ENCODE results near the gene ASPRV1. TPM values are rescaled to one million over a fixed set of nuclear protein-coding genes. Genes with fewer than 3 reads are reported as not detected.

The ASPRV1 gene
- total RNA-seq, 2 experiments from 2014 or later: 0.65 to 0.76 TPM

DNA sequence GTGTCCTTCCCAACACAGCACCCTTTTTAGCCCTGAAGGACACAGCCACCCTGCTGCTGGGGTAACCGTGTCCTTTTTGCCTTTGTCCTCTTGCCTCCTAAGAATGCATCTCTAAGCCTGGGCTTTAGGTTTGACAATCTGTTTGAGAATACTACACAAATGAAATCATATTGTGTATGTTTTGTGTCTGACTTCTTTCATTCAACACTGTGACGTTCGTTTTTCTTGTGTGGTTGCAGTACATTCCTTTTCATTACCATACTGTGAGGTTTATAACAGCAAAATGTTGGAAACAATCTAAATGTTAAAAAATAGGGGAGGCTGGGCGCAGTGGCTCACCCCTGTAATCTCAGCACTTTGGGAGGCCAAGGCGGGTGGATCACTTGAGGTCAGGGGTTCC is 11.2 kb downstream of the ASPRV1 start:
- ChIA-PET CTCF (no interaction called here), POLR2A (no interaction called here)
- no peaks in the 10 kb centered on the region for H3K27me3 Mint-ChIP-seq
- peaks cover 29% of the 10 kb centered on the region for H3K4me1 Mint-ChIP-seq (ENCODE audit: low read depth)
- H3K27ac Mint-ChIP-seq: no peak overlapping the region
- ATAC-seq: no peak
- no peaks in the 10 kb centered on the region for H3K36me3 Mint-ChIP-seq (ENCODE audit: low read depth)
- DNase-seq: no peak
- intact Hi-C loops (cut with micrococcal nuclease): no loop called here
- no peaks in the 10 kb centered on the region for H3K9me3 Mint-ChIP-seq
- H3K4me3 Mint-ChIP-seq: no peak overlapping the region
- TF ChIP-seq, protein P1, sequence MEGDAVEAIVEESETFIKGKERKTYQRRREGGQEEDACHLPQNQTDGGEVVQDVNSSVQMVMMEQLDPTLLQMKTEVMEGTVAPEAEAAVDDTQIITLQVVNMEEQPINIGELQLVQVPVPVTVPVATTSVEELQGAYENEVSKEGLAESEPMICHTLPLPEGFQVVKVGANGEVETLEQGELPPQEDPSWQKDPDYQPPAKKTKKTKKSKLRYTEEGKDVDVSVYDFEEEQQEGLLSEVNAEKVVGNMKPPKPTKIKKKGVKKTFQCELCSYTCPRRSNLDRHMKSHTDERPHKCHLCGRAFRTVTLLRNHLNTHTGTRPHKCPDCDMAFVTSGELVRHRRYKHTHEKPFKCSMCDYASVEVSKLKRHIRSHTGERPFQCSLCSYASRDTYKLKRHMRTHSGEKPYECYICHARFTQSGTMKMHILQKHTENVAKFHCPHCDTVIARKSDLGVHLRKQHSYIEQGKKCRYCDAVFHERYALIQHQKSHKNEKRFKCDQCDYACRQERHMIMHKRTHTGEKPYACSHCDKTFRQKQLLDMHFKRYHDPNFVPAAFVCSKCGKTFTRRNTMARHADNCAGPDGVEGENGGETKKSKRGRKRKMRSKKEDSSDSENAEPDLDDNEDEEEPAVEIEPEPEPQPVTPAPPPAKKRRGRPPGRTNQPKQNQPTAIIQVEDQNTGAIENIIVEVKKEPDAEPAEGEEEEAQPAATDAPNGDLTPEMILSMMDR (IDR thresholded peaks at IDR 0.05): no peak

DNA sequence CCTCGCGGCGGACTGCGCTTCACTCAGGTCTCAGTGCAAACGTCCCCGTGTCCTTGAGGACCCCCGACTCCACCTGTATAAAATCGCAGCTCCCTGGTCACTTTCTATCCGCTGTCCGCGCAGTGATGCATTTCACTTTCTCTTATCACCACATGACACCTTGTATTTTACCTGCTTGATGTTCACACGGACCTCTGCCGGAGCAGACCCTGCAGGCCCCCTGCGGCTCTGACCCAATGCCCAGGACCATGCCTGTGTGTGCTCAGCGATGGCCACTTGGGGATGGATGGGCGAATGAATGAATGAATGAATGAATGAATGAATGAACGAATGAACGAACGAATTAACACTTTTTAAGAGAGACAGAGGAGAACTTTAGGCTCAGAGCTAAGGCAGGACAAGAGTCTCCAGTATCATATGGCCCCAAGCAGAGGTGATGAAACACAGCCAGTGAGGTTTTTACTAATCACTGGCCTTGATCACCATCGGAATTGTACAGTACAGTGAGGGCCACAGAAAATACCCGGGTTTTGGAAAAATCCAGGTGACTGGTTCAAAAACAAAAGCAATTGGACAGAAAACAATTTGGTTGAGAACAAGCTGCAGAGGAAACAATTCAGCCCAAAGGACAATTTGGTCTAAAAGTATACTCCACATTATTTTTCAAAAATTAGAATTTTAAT is 12.3 kb downstream of the ASPRV1 start:
- H3K27me3 Mint-ChIP-seq: no peaks in the 10 kb centered on the region
- no peak overlapping the region for H3K4me3 Mint-ChIP-seq
- intact Hi-C loops (cut with micrococcal nuclease): no loop called here
- H3K9me3 Mint-ChIP-seq: no peaks in the 10 kb centered on the region
- CTCF ChIA-PET: no interaction called here
- peaks cover 34% of the 10 kb centered on the region for H3K4me1 Mint-ChIP-seq (ENCODE audit: low read depth)
- no peak overlapping the region for H3K27ac Mint-ChIP-seq
- TF ChIP-seq, protein P1 (IDR thresholded peaks at IDR 0.05): no peak
- no peaks in the 10 kb centered on the region for H3K36me3 Mint-ChIP-seq (ENCODE audit: low read depth)
- ATAC-seq (no peak), DNase-seq (no peak)
- POLR2A ChIA-PET: no interaction called here

DNA sequence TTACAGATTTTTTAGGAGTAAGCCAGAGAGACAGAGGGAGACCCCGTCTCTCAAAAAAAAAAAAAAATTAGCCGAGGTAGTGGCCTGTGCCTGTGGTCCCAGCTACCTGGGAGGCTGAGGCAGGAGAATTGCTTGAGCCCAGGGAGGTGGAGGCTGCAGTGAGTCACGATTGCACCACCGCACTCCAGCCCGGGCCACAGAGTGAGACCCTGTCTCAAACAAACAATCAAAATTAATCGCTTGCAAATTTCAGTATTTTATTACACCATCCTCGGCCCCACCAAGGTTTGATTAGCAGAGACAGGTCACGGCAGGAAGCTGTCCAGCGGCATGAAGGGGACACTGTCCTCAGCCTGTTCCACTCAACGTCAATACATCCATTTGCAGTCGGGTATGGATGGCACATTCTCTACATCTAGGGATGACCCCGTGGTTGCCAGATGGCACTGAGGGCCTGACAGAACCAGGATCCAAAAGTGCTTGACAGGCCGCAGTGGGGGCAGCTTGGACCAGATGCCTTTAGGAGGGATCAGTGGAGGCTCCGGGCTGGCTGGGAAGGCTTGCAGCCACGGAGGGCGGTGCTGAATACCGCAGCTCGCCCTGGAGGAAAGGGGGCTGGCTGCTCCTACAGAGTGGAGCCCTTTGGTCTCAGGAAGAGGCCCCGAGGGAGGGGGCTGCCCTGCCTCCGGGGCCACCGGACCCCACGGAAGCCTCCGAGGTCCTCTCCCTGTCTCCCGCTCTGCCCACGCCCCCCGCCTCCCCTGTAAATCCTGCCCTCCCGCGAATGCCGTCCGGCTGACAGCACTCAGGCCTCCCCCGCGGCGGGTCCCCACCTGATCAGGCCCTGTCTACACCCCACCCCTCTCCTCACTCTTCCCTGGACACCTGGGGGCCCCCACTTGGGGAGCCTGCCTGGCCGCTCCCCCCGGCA is 13.1 kb downstream of the ASPRV1 start:
- H3K36me3 Mint-ChIP-seq (ENCODE audit: low read depth): no peaks in the 10 kb centered on the region
- ATAC-seq: no peak
- ChIA-PET CTCF (no interaction called here), POLR2A (no interaction called here)
- intact Hi-C loops (cut with micrococcal nuclease): no loop called here
- H3K9me3 Mint-ChIP-seq: no peaks in the 10 kb centered on the region
- no peak overlapping the region for H3K4me3 Mint-ChIP-seq
- H3K27me3 Mint-ChIP-seq: no peaks in the 10 kb centered on the region
- peaks cover 37% of the 10 kb centered on the region for H3K4me1 Mint-ChIP-seq (ENCODE audit: low read depth)
- no peak overlapping the region for H3K27ac Mint-ChIP-seq
- TF ChIP-seq, protein P1 (IDR thresholded peaks at IDR 0.05): no peak
- no peak for DNase-seq

DNA sequence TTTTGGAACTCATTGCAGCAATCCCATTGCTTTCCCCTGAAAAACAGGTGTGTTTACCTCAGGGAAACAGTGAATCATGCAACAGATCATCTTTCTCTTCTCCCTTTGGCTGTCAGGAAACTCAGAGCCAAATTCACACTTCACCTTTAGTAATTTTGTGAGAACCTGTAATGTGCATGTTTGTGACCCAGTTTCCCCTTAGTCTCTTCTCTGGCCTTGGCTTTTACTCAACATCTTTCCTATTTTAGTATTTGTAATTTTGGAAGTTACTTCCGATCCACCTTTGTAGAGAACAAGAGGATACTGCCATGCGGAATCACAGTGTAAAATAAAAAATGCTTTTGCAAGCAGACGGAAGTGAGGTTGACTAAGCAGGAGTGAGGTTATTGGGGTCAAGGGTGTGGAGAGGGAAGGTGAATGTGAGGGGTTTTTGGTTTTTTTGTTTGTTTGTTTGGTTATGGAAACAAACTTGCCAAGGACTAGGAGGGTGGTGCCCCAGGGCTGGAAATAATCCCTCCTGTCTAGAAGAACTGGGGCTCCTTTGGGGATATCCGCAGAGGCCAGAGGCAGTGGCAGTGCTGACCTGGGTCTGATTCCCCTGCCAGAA is 14.0 kb downstream of the ASPRV1 start:
- no peaks in the 10 kb centered on the region for H3K9me3 Mint-ChIP-seq
- ChIA-PET POLR2A (interaction anchor here (1.1 to 2.1 kb wide), 5 partner anchors 16 to 195 kb away, joined by 3 to 9 read pairs (median 5); partner anchors contain the start of gene MXD1), CTCF (interaction anchor here (1.7 to 2.0 kb wide), 2 partner anchors 35 to 131 kb away, joined by 4 read pairs; no protein-coding TSS in a partner anchor)
- TF ChIP-seq, protein P1 (IDR thresholded peaks at IDR 0.05): no peak
- no peaks in the 10 kb centered on the region for H3K36me3 Mint-ChIP-seq (ENCODE audit: low read depth)
- no peak overlapping the region for H3K27ac Mint-ChIP-seq
- H3K4me1 Mint-ChIP-seq (ENCODE audit: low read depth): peaks cover 37% of the 10 kb centered on the region
- H3K4me3 Mint-ChIP-seq: no peak overlapping the region
- intact Hi-C loops (cut with micrococcal nuclease): no loop called here
- ATAC-seq: no peak
- no peak for DNase-seq
- no peaks in the 10 kb centered on the region for H3K27me3 Mint-ChIP-seq
